ENCODE results near the gene CCR3. TPM values are rescaled to one million over a fixed set of nuclear protein-coding genes. Genes with fewer than 3 reads are reported as not detected.

Gene CCR3
- total and polyA plus RNA-seq, 10 donors, result 0.10 to 1.7 (median 0.59) TPM

DNA sequence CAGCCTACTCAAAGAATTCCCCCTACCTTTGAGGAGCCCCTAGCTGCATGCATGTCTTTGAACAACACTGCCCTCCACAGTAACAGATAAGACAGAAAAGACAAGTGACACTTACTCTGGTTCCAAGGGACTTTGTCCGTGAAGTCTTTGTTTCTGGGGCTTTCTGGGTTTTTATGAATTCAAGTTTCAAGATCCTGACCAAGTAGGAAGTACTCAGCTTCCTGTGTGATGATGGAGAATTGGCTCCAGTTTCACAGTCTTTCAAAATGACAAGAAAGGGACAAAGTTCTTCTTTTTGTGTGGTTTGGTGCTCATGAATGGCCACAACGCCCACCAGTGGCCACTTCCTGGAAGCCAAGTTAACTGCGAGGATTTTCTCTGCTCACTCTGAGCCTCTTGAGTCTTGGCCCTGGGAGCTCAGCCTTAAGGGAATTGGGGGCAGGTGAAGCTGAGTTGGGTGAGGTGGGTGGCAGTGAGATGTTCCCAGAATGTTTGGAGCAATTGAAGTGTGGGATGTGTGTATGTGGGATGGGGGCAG is 34.0 kb upstream of the CCR3 start, which contains the start of gene CCR1:
Gene CCR1 (minus strand): TSS at position 147 of the 538 bp plus-strand sequence. CDS start 4,000 bp downstream, outside the sequence.
- intact Hi-C loops (cut with DNase I; ENCODE audit: low total_unique reads), result loop anchor here (5.0 kb wide), 1 partner anchor 116 kb away; no protein-coding TSS in a partner anchor
- Histone ChIP-seq H3K4me1 (peaks cover 3 to 79% (median 35%) of the 10 kb centered on the region in 6 donors), H3K27me3 (replicated peaks in 1 of 7) (no peaks in the 10 kb centered on the region), H3K36me3 (peaks cover 0 to 16% (median 0%) of the 10 kb centered on the region in 6 donors), H3K27ac (peak within 1 kb of the TSS; percentile 8 to 85 (median 78)), H3K4me3 (peak within 1 kb of the TSS; percentile 10 to 66 (median 34)), H3K9me3 (no peaks in the 10 kb centered on the region)
- DNase-seq, result peak; percentile 87
- WGBS, 5 donors, result 7 to 14% (median 8%) methylated on average over 3 of the region's 3 CpGs
- TF ChIP-seq POLR2AphosphoS5 (IDR thresholded peaks at IDR 0.05) (peak in 1 of 3 donors; percentile 66), POLR2A (IDR thresholded peaks at IDR 0.05) (no peak)
- TF ChIP-seq, protein P1, sequence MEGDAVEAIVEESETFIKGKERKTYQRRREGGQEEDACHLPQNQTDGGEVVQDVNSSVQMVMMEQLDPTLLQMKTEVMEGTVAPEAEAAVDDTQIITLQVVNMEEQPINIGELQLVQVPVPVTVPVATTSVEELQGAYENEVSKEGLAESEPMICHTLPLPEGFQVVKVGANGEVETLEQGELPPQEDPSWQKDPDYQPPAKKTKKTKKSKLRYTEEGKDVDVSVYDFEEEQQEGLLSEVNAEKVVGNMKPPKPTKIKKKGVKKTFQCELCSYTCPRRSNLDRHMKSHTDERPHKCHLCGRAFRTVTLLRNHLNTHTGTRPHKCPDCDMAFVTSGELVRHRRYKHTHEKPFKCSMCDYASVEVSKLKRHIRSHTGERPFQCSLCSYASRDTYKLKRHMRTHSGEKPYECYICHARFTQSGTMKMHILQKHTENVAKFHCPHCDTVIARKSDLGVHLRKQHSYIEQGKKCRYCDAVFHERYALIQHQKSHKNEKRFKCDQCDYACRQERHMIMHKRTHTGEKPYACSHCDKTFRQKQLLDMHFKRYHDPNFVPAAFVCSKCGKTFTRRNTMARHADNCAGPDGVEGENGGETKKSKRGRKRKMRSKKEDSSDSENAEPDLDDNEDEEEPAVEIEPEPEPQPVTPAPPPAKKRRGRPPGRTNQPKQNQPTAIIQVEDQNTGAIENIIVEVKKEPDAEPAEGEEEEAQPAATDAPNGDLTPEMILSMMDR (IDR thresholded peaks at IDR 0.05 in 8 of 11, conservative IDR thresholded peaks at IDR 0.05 in 3 of 11), result peak; percentile 28 to 78 (median 66)

DNA sequence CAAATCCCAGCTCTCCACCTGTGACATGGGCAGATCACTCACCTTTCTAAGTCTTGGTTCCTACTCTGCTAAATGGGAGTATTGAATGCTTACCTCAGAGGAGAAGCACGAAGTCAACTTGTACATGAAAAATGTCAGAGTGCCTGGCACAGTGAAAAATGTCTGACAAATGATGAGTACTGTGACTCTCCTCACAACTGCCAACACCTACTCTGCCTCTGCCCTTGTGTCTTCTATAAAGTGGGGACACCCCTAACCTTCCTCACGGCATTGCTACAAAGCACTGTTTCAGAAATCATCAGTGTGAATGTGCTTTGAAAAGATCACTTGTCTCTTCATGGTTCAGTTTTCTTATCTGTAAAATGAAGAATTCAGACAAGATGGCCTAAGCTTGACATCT is 33.2 kb upstream of the CCR3 start:
- H3K9me3 ChIP-seq, result no peaks in the 10 kb centered on the region
- peak overlapping the region in 6 of 8 donors; percentile 74 to 85 (median 81) for H3K27ac ChIP-seq
- no peak for DNase-seq
- no peaks in the 10 kb centered on the region for H3K27me3 ChIP-seq (replicated peaks in 1 of 7)
- no peak overlapping the region for H3K4me3 ChIP-seq
- H3K4me1 ChIP-seq, result peaks cover 3 to 79% (median 40%) of the 10 kb centered on the region in 6 donors
- peaks cover 0 to 8% (median 0%) of the 10 kb centered on the region in 6 donors for H3K36me3 ChIP-seq
- TF ChIP-seq POLR2A (IDR thresholded peaks at IDR 0.05) (no peak), POLR2AphosphoS5 (IDR thresholded peaks at IDR 0.05) (no peak)
- TF ChIP-seq, protein P1 (IDR thresholded peaks at IDR 0.05 in 8 of 11, conservative IDR thresholded peaks at IDR 0.05 in 3 of 11), result no peak
- 39 to 71% (median 48%) methylated on average over 2 of the region's 2 CpGs for WGBS, 5 donors
- intact Hi-C loops (cut with DNase I; ENCODE audit: low total_unique reads), result loop anchor here (5.0 kb wide), 1 partner anchor 117 kb away; no protein-coding TSS in a partner anchor

DNA sequence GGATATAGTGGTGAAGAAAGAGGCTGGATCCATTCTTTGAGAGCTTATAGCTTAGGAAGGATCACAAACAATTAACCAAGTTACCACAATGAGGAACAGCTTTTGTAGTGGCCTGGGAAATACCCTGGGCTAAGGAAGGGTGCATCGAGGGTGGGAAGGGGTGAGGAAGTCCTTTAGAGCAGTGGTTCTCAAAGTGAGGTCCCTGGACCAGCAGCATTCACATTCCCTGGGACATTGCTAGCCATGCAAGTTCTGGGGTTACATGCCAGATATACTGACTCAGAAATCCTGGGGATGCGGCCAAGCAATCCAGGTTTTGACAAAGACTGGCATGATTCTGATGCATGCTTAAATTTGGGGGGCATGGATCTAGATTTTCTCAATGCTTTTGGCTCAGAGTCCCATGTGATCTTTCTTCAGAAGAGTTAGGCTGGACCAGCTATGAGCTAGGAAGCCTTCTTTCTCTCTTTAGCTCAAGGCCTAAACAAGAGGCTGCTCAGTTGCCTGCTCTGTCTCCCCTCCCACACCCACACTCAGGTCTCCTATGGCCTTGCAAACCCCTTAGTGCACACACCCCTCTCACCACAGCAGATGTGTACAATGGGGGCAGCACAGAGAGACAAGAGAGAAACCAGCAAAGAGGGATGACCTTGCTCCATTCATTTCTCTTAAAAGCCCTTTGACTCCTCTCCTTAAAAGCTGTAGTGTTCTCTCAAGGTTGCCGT is 32.4 kb upstream of the CCR3 start:
- H3K9me3 ChIP-seq, result no peaks in the 10 kb centered on the region
- WGBS, 5 donors, result 59 to 73% (median 68%) methylated on average over 3 of the region's 3 CpGs
- H3K27ac ChIP-seq, result peak overlapping the region in 4 of 8 donors; percentile 4 to 85 (median 84)
- intact Hi-C loops (cut with DNase I; ENCODE audit: low total_unique reads), result loop anchor here (5.0 kb wide), 1 partner anchor 118 kb away; no protein-coding TSS in a partner anchor
- H3K4me1 ChIP-seq, result peaks cover 3 to 80% (median 40%) of the 10 kb centered on the region in 6 donors
- TF ChIP-seq POLR2AphosphoS5 (IDR thresholded peaks at IDR 0.05) (no peak), POLR2A (IDR thresholded peaks at IDR 0.05) (no peak)
- TF ChIP-seq, protein P1 (IDR thresholded peaks at IDR 0.05 in 8 of 11, conservative IDR thresholded peaks at IDR 0.05 in 3 of 11), result no peak
- no peaks in the 10 kb centered on the region for H3K27me3 ChIP-seq (replicated peaks in 1 of 7)
- H3K4me3 ChIP-seq, result no peak overlapping the region
- no peaks in the 10 kb centered on the region for H3K36me3 ChIP-seq
- DNase-seq, result no peak

DNA sequence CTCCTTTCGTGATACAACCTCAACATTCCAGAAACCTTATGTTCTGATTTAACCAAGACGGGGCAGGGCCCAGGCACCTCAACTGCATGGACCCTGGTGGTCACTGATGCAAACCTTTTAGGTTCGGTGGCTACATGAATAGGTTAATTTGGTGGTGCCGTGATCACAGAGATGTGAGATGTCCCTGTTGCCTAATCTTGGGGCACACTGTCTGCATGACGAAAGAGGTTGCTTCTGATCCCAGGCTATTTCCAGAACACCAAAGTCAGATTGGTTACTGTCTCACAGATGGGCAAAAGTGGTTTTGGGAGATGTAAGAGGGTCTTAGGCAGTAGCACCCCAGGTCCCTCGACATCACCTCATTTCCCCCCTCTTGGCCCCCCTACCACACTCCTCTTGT is 30.2 kb upstream of the CCR3 start:
- Histone ChIP-seq H3K4me3 (no peak overlapping the region), H3K36me3 (no peaks in the 10 kb centered on the region), H3K4me1 (peaks cover 0 to 60% (median 33%) of the 10 kb centered on the region in 6 donors), H3K9me3 (no peaks in the 10 kb centered on the region), H3K27me3 (replicated peaks in 1 of 7) (no peaks in the 10 kb centered on the region), H3K27ac (peak overlapping the region in 1 of 8 donors; percentile 63)
- no peak for DNase-seq
- intact Hi-C loops (cut with DNase I; ENCODE audit: low total_unique reads), result no loop called here
- WGBS, 5 donors, result 65 to 84% (median 70%) methylated on average over 6 of the region's 6 CpGs
- TF ChIP-seq, protein P1 (IDR thresholded peaks at IDR 0.05 in 8 of 11, conservative IDR thresholded peaks at IDR 0.05 in 3 of 11), result no peak
- no peak for TF ChIP-seq POLR2A (IDR thresholded peaks at IDR 0.05)
- no peak for TF ChIP-seq POLR2AphosphoS5 (IDR thresholded peaks at IDR 0.05)

Data from spleen (tissue), 11 donors.